ENCODE results near the gene EFNA1.
"Not testable (repeated sequence)": the region's sequence is repeated elsewhere in the genome, so short reads cannot be mapped to it uniquely, and the experiment has no call there.

Gene EFNA1

DNA sequence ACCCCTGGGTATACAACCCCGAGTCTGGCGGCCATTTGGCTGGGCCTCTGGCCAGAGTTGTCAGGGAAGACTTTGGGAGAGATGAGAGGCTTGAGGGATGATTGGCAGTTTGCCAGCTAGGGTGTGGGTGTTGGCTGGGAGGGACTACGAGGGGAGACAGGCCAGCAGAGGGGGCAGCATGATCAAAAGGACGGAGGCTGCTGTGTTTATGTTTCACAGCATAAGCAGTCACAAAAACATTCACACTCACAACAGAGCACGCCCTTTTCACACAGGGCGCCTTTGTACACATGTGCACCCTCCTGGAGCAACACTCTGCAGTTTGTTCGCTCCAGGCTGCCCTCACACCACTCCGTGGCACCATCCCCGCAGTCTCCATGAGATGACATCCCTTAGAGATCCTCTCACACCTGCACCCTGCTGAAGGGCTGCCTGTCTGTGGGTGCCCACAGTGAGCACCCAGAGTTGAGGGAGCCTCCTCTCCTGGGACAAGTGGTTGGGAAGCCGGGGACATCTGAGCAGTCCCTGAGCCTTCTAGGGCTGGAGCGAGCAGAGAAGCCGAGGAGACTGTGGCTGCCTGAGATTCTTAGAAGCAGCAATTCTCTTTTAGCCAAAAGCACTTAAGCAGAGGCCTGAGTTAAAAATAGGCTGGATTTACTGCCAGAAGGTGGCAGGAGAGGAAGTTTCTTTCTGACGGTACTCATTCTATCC, 33.6 kb upstream of the EFNA1 start:
- DNase-seq, result no peak

DNA sequence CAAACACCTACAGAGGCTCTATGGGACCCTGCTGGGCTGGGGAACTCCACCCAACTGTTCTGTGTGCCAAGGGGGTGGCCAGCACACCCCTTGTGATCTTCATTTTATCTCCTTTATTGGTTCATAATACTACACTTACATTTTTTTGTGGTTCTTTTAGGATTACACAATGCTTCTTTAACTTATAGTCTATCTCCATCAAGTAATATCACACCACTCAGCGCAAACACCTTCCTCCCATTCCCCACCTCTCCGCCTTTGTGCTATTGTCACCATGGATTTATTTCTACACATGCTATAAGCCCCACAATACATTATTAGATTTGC, 33.1 kb upstream of the EFNA1 start:
- DNase-seq, result no peak

DNA sequence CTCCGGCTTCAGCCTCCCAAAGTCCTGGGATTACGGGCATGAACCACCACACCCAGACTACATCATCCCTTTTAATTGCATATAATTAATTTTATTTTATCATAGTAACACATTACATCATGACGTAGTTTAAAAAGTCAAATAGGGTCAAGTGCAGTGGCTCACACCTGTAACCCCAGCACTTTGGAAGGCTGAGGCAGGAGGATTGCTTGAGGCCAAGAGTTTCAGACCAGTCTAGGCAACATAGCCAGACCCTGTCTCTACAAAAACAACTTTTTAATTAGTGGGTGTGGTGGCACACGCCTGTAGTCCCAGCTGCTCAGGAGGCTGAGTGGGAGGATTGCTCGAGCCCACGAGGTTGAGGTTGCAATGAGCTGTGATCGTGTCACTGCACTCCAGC, 28.3 kb upstream of the EFNA1 start:
- no peak for DNase-seq

DNA sequence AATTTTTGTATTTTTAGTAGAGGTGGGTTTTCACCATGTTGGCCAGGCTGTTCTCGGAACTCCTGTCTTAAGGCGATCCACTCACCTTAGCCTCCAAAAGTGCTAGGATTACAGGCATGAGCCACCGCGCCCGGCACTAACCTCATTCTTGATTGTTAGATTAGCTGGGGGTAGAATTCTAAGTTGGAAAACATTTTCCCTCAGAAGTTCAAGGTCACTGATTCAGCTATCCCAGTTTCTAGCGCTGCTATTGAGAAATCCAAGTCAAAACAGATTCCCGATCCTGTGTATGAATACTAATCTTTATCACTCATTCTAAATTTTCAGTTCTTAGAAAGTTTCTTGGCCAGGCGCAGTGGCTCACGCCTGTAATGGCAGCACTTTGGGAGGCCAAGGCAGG, 24.4 kb upstream of the EFNA1 start:
- no peak for DNase-seq

DNA sequence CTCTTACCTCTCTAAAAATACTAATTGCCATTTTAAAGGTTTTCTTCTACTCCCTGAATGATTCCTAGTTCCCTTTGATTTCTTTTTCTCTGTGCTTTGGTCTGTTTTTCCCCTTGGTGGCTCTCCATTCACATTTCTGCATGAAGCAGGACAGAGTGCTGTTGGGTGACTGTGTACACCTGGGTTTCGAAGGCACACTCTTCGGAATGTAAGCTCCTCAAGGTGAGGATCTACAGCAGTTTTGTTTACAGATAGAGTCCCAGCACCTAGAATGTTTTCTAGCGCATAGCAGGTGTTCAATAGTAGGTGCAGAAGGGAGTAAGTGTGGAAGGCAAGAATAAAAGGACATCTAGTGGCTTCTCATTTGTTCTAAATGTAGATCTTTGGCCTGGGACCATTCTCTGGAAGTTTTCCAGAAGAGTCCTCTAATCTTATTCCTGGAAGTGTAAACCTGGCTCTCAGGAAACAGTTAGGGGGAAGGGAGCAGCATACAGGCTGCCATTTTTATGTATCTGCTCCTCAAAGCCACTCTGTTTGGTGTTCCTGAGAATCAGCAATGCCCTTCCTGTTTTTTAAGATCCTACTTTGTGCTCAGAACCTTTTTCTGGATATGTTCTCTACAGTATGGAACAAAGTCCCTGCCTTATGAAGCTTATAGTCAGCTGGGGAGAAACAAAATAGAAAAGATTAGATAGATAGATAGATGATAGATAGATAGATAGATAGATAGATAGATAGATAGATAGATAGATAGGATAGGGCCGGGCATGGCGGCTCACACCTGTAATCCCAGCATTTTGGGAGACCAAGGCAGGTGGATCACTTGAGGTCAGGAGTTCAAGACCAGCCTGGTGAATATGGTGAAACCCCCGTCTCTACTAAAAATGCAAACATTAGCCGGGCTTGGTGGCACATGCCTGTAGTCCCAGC, 22.8 kb upstream of the EFNA1 start:
- no peak for DNase-seq

DNA sequence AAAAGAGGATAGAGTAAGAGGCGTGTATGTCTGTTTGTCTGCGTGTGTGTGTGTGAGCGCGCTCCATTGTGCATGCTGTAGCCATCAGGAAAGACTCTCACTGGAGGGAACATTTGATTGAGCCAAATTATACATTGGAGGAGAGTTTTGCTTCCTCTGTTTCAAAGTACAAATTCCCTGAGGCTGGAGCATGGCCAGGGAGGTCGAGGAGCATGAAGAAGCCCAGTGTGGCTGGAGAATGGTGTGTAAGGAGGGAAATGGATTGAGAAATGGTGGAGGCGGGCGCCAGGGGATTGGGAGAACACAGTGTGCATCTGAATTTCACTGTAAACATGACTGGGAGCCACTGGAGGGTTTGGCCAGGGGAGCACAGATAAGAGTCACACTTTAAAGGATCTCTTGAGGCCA, 22.1 kb upstream of the EFNA1 start:
- DNase-seq, result no peak

DNA sequence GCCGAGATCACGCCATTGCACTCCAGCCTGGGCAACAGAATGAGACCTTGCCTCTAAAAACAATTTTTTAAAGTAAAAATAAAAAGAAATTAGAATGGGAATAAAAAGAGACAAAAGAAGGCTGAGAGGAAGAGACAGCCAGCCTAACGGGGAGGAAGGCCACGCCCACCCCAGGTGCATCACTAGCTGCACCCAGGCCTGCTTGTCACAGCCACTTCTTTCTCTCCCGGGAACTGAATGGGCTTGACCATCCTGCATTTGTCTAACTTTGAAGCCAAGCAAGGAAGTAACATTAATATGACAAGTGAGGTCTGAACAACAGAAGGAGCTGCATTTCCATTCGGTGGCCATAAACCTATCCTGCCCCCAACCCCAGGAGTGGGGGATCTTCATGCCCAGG, 20.8 kb upstream of the EFNA1 start:
- no peak for DNase-seq

DNA sequence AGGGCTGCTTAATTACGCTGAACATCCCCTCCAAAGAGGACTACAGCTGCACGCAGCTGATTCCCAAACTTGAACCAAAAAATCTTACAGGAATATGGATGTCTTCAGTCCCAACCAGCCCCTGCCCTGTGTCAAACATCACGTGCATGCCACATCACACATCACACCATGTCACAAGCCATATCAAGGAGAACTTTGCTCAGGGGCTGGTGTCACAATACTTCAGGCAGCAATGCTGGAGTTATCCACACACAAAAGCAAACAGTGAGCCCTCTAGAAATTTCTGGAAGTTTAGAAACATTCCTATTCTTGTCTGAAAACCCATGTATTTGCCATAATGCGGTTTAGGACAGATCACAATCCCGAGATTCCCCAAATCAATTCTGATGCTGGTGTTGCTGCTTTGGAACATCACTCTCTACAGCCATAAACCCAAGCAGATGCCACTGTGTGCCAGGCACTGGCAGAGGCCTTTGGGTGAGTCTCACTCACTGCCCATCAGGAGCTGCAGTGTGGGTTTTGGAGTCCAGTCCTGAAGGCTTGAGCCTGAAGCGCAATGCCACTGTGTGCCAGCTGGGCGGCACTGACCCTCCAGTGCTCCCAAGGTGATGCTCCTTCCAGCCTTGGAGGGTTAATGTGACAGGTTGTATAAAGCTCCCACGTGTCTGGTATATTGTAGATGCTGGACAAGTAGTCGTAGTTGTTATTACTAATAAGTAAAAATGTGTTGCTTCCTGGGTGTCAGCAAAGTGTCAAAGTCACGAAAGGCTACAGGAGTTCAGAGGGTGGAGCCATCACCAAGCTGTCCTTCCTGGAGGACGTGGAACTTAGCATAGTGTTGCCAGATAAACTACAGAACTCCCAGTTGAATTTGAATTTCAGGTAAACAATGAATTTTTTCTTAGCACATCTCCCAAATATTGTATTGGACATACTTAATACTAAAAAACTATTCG, 20.1 kb upstream of the EFNA1 start:
- DNase-seq, result no peak

DNA sequence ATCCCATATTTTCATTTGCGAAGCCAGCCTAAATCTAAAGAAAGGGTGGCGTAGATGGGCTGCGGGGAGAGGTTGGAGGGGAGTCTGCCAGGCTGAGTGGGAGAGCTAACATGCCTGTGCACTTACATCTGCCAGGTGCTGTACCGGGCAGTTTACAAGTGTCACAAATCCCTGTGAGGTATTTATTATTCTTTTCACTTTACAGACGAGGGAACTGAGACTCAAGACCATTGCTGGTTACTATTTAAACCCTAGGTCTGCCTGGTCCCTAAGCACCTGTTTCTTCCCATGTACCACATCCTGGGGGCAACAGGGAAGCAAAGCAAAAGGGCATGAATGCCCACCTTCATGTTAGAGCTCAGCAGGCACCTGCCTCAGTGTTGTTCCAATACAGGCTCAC, 19.4 kb upstream of the EFNA1 start:
- no peak for DNase-seq

DNA sequence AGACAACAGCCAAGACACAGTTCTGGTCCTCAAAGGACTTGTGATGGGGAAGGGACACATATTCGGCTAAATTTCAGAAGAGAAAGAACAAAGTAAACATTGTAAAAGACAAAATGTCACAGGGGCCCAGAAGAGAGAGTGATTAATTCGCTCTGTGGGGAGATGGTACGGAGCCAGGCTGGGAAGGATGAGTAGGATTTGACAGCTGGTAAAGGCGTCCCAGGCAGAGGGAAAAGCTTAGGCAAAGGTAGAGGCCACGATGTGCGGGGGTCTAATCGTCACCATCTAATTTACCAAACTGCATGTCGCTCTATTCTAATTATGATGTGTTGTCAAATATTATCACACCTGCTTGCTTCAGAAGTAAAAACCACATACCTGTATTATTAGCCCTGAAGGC, 17.3 kb upstream of the EFNA1 start:
- DNase-seq, result no peak

DNA sequence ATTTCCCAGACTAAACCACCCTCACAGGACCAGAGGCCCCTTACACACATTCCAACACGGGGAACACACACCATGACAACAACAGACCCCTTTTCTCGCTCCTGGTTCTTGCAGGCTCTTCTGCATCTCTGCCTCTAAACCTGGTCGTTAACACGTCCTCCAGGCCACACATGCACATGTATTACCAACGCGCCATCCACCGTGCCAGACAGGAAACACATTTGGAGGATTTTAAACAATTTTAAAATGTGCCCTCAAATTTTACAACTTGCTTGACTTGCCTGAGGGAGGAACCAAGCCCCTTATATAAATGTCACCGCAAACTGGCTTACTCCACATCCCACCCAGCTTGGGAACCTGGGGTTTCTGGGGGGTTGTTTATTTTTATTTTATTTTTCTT, 16.9 kb upstream of the EFNA1 start:
- no peak for DNase-seq

DNA sequence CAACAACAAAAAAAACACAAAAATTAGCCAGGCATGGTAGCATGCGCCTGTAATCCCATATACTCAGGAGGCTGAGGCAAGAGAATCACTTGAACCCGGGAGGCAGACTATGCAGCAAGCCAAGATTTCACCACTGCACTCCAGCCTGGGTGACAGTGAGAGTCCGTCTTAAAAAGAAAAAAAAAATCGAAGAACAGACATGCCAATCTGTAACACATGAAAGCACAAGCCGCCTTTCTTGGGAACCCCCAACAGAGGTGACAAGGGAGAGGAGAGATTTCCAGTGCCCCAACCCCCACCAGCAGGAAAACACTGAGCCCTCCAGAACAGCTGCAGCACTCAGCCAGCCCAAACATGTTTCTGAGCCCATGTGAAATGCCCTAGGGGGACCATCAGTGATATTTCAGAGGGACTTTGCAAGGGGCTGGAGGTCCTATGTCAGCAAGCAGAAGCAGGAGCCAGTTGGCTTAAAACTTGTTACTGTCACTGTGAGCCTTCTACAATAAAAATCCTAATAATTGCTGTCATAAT, 14.2 kb upstream of the EFNA1 start:
- DNase-seq, result no peak

DNA sequence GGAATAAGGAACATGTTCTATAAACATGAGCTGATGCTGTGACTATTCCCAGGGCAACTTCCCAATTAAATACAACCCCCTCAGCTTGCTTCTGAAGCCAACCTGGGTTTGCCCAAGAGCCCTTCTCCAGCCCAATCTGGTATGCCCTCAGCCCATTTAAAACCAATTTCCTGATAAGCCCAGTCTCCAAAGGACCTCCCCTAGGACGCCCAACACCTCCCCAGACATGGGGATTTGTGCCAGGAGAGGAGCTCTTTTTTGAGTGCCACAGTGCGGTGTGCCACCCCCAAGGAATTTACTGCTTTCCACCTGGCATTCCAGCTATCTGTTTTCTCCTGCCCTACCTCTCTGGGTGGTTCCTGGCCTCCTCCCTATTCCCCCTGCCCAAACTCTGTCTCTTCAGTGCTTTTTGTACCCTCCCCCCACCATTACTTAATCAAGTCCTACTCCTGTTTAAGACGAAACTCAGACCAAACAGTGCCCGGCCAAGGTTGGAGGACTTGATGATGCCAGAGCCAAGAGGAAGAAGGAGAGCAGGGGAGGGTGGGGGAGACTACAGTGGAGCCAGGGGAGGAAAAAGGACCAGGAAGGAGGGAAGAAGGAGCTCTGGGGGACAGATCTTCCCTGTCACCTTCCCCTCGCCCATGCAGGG, 11.4 kb upstream of the EFNA1 start:
- no peak for DNase-seq

DNA sequence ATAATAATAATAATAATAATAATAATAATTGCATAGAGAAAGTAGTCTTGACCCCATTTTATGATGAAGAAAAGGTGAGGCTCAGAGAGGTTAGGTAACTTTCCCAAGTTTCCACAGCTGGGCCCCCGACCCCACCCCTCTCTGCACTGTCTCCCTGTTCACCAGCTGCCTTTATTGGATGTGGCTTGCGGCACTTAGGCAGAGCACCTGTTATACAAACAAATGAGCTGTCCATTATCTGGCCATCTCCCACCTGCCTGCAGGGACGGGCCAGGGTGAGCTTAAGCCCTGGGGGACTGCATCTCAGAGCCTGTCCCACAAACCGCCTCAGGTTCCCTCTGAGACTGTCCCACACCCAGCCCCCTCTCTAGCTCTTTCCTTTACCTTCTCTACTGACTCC, 10.1 kb upstream of the EFNA1 start:
- DNase-seq, result no peak

DNA sequence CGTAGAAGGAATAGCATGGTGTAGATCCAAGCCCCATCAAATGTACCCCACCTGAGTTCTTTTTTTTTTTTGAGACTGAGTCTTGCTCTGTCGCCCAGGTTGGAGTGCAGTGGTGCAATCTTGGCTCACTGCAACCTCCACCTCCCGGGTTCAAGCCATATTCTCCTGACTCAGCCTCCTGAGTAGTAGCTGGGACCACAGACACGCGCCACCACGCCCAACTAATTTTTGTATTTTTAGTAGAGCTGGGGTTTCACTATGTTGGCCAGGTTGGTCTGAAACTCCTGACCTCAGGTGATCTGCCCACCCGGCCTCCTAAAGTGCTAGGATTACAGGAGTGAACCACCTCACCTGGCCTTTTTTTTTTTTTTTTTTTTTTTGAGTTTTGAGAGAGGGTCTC, 9.6 kb upstream of the EFNA1 start:
- DNase-seq, result not testable (repeated sequence)

DNA sequence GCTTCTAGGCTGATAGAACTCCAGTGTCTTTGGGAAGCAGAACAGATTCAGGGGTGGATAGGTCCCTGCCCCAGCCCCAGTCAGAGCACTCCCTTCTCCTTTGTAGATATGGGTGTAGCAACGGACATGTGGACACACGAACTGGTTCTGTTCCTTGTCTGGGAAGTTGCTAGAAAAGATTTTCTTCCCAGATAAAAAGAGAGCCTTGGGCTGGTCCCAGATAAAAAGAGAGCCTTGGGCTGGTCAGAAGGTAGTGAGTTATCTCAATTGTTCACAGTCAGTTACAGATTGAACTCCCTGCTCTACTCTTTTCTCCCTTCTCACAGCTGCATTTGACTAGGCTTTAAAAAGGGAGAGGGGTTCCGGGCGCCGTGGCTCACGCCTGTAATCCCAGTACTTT, 7.4 kb upstream of the EFNA1 start:
- DNase-seq, result no peak

DNA sequence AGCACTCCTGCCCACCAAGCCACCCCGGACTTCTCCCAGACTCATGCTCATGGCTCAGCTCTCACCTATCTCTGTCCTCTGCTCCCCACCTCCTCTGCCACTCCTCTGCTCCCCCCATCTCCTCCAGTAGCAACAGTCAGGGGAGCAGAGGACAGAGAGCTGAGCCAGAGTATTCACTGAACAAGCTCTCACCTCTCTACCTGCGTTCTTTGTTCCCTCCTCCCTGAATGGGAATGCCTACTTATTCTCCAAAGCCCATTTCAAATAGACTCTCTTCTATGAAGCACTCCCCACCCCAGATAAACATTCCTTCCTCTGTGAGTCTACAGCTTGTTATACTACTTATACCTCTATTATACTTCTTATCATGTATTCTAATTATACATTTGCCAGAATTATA, 6.4 kb upstream of the EFNA1 start:
- DNase-seq, result no peak

DNA sequence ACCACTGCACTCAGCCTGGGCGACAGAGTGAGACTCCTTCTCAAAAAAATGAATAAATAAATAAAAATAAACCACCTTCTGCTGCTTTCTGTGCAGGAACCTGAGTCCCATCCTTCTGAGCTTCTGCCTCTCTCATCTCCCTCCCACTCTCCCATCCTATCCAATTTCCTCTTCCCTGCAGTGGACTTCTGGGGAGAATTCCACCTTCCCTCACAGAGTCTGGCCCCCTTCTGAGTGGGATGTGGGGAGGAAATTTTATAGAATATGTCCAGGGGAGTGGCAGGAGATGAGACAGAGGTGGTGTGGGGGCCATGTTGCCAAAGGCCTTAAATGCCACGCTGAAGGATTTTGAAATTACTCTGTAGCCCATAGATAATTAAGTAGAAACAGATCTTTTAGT, 5.4 kb upstream of the EFNA1 start:
- DNase-seq, result no peak

DNA sequence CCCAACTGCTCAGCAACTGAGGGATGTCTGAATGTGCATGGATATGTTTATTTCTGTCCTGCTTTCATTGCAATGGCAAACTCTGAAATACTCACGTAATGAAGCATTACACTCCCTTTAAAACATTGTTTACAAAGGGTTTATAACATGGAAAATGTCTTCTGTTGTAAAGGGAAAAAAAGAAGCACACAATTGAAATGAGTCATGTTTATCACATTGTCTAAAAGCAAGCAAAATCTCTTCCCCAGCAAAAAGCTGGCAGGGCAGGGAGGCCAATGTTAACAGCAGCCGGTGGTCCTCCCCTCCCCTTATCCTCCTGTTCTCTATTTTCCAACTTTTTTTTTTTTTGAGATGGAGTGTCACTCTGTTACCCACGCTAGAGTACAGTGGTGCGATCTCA, 3.9 kb upstream of the EFNA1 start:
- DNase-seq, result no peak

DNA sequence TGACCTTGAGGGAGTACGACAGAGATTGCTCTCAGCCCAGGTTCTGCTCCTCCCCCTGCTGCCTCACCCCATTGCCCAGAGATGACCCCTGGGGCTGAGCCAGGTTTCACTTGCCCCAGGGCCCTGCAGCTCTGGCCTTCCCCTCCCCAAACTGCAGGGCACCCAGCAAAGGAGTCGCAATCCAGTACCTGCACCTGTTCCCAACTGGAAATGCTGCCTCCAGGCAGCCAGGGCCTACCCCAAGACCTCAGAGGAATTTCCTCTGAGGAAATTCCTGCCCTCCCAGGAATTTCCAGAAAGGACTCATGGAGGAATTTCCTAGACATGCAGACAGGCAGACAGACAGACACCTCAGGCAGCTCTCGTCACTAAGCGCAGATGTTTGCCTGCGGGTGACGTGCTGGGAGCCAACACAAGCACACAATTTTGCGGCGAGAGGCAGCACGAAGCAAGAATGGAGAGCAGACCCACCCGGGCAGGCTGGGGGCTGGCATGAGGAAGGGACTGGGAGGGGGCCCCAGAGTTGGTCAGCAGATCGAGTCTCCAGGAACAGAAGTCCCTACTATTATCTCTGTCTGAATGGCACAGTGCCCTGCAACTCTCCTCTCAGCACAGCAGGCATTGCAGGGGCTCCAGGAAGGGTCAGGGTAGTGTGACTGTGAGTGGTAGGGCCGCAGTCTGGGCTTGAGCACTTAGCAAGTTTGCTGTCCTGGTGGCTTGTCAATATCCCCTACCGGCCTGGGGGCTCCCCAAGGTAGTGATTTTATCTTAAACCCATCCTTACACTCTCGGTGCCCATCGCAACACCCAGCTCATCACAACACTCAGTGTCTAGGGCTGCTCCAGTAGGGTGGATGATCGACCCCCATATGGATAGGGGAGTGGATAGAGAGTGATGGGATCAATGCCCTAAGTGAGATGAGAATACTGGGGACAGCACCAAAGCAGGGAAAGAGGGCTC, 2.9 kb upstream of the EFNA1 start:
- DNase-seq, result no peak

DNA sequence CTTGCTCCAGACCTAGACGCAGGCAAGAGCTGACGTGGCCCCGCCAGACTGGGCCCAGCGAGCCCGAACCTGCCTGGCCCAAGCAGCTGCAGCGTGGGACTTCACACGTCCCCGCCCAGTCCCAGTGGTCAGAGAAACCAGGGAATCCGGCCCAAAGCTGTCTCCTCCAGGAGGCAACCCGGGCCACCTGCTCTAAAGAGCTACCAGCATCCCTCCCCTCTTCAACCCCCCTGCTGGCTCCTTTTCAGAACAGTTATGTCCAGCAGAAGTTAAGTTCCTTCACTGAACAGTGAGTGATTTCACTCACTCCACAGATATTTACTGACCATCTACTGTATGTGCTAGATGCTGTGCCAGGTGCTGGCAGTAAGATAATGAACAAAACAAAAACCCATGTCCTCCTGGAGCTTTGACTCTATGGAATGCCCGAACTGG, 2.1 kb upstream of the EFNA1 start:
- DNase-seq, result no peak
